Uterus (tissue), 4 donors: ENCODE results near the gene RIT2. TPM values are rescaled to one million over a fixed set of nuclear protein-coding genes. Genes with fewer than 3 reads are reported as not detected.

ENCODE experiments used
- DNase-seq, 2 donors: peaks; one replicate each; pipeline ENCODE4 v3.0.0-alpha.2; 2019 to 2020
- H3K27ac ChIP-seq, 2 donors: fragments of 200-600 bp; sonication (generic); 1 replicate in 1 of 2; 2 replicates in 1 of 2; pipeline ENCODE4 v1.5.1; 2016 to 2018
- H3K27me3 ChIP-seq, 2 donors: fragments of 200-600 bp; sonication (generic); one replicate each; pipeline ENCODE4 v1.5.1; 2018 to 2019; ENCODE audit warnings: control low read depth in 1 of 2
- H3K36me3 ChIP-seq, 2 donors: fragments of 200-600 bp; sonication (generic); one replicate each; pipeline ENCODE4 v1.5.1; 2019; ENCODE audit warnings: control low read depth in 1 of 2
- H3K4me1 ChIP-seq, 2 donors: fragments of 200-600 bp; sonication (generic); one replicate each; pipeline ENCODE4 v1.5.1; 2018 to 2019; ENCODE audit warnings: control low read depth in 1 of 2
- H3K4me3 ChIP-seq, 2 donors: fragments of 200-600 bp; sonication (generic); 1 replicate in 1 of 2; 2 replicates in 1 of 2; pipeline ENCODE4 v1.5.1; 2018 to 2019; ENCODE audit warnings: mild to moderate bottlenecking in 1 of 2
- H3K9me3 ChIP-seq, 2 donors: fragments of 200-600 bp; sonication (generic); one replicate each; pipeline ENCODE4 v1.5.1; 2019; ENCODE audit warnings: control low read depth in 1 of 2
- POLR2A ChIP-seq, 2 donors: fragments of 450-650 bp; IDR thresholded peaks; one replicate each; pipeline ENCODE4 v1.6.1; 2016; ENCODE audit warnings: antibody characterized with exemption in 2 of 2, mild to moderate bottlenecking in 1 of 2, moderate library complexity in 1 of 2
- intact Hi-C: fragments of 100-400 bp; cut with DNase I; formaldehyde crosslinking; loops from one replicate; pipeline ENCODE4 v1.15.1; 2023; ENCODE audit warnings: low total_unique reads
- total RNA-seq, 4 donors: library from RNA; depleted of rRNA in 3 of 4; stranded (reverse); fragments of >200 nt in 3 of 4; gene quantifications; one replicate each; pipeline versions ENCODE4 v1.1.0 to v1.2.4, GENCODE V29; 2014 to 2023
- TF ChIP-seq, protein P1 (sequence below), 4 experiments: fragments of 200-600 bp in 2 of 4; fragments of 450-650 bp in 2 of 4; sonication (generic) in 2 of 4; IDR thresholded peaks; one replicate each; pipeline ENCODE4 v1.5.1; 2016 to 2019; ENCODE audit warnings: antibody characterized with exemption in 4 of 4, mild to moderate bottlenecking in 2 of 4, moderate library complexity in 1 of 4
- donor health status: DM: yes; HTN: yes; CAD: no.

RIT2 gene
- total RNA-seq, 4 donors from 2014 or later: not detected

- H3K27ac ChIP-seq: no peak overlapping the region
- TF ChIP-seq, protein P1, sequence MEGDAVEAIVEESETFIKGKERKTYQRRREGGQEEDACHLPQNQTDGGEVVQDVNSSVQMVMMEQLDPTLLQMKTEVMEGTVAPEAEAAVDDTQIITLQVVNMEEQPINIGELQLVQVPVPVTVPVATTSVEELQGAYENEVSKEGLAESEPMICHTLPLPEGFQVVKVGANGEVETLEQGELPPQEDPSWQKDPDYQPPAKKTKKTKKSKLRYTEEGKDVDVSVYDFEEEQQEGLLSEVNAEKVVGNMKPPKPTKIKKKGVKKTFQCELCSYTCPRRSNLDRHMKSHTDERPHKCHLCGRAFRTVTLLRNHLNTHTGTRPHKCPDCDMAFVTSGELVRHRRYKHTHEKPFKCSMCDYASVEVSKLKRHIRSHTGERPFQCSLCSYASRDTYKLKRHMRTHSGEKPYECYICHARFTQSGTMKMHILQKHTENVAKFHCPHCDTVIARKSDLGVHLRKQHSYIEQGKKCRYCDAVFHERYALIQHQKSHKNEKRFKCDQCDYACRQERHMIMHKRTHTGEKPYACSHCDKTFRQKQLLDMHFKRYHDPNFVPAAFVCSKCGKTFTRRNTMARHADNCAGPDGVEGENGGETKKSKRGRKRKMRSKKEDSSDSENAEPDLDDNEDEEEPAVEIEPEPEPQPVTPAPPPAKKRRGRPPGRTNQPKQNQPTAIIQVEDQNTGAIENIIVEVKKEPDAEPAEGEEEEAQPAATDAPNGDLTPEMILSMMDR (IDR thresholded peaks at IDR 0.05): no peak
- TF ChIP-seq POLR2A (IDR thresholded peaks at IDR 0.05): no peak
- H3K4me3 ChIP-seq: no peak overlapping the region
- intact Hi-C loops: no loop called here
- no peaks in the 10 kb centered on the region for H3K4me1 ChIP-seq
- no peaks in the 10 kb centered on the region for H3K36me3 ChIP-seq
- H3K27me3 ChIP-seq: no peaks in the 10 kb centered on the region
- no peak for DNase-seq
- no peaks in the 10 kb centered on the region for H3K9me3 ChIP-seq
Measured at GRCh38 chr18:42931491-42931890, 184.0 kb downstream of the RIT2 start.

DNA sequence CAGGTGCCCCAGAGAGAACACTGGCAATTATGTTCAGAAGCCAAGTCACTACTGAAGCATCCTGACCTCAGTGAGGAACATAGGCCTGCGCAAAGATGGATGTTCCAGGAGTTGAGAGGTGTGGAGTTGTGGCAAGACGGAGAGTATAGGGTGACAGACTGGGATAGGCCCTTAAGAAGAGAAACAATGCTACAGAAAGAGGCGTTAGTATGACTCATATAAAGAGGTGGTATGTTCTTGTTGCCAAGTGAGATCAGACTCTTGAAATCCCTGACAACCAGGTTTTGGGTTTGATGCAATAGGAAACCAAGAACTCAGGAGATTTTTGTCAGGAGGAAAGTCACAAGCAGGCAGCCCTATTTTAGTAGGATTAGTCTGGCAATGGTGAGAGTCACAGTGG lies 185.6 kb downstream of the RIT2 start:
- intact Hi-C loops: no loop called here
- Histone ChIP-seq H3K9me3 (no peaks in the 10 kb centered on the region), H3K27me3 (no peaks in the 10 kb centered on the region), H3K36me3 (no peaks in the 10 kb centered on the region), H3K4me1 (no peaks in the 10 kb centered on the region), H3K4me3 (no peak overlapping the region), H3K27ac (no peak overlapping the region)
- TF ChIP-seq POLR2A (IDR thresholded peaks at IDR 0.05): no peak
- TF ChIP-seq, protein P1 (IDR thresholded peaks at IDR 0.05): no peak
- no peak for DNase-seq

GRCh38 chr18:42929181-42929580 lies 186.3 kb downstream of the RIT2 start:
- intact Hi-C loops: no loop called here
- H3K9me3 ChIP-seq: no peaks in the 10 kb centered on the region
- H3K4me3 ChIP-seq: no peak overlapping the region
- no peaks in the 10 kb centered on the region for H3K27me3 ChIP-seq
- no peak overlapping the region for H3K27ac ChIP-seq
- TF ChIP-seq, protein P1 (IDR thresholded peaks at IDR 0.05): no peak
- no peak for TF ChIP-seq POLR2A (IDR thresholded peaks at IDR 0.05)
- no peaks in the 10 kb centered on the region for H3K36me3 ChIP-seq
- no peak for DNase-seq
- no peaks in the 10 kb centered on the region for H3K4me1 ChIP-seq

DNA sequence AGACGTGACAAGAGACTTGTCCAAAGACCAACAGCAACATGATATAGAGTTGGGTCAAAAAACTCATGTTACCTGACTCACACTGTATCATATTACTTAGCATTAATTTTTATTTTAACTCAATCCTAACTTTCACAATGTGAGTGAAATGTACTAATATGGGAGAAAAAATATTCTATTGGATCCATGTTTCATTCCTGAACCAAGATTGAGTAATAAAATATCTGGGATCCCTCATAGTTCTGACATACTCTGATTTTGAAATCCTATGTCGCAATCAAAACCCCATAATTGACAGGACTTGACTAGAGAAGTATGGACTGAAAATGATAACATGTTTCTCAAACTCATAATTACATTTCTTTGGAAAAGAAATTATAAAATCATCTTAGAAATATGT lies 190.4 kb downstream of the RIT2 start:
- no peaks in the 10 kb centered on the region for H3K27me3 ChIP-seq
- no peaks in the 10 kb centered on the region for H3K9me3 ChIP-seq
- DNase-seq: no peak
- H3K4me1 ChIP-seq: no peaks in the 10 kb centered on the region
- H3K27ac ChIP-seq: no peak overlapping the region
- intact Hi-C loops: no loop called here
- H3K36me3 ChIP-seq: no peaks in the 10 kb centered on the region
- no peak overlapping the region for H3K4me3 ChIP-seq
- TF ChIP-seq POLR2A (IDR thresholded peaks at IDR 0.05): no peak

DNA sequence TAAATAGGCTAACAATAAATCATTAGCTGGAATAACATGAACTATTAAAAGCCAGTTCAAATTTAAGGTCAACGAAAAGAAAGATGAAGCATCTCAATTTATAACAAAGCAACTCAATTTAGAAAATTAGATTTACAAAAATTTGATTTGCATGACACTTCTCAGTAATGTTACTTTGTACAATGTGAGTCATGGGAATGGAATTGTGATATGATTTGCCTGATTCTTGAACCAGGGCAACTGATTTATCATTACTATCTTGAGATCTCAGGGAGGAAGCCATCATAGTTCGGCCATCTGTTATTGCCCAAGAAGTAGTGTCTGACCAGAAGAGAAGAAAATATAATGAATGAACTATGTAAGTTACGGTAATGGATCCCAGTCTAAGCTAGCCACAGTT lies 193.1 kb downstream of the RIT2 start:
- Histone ChIP-seq H3K36me3 (no peaks in the 10 kb centered on the region), H3K4me1 (no peaks in the 10 kb centered on the region), H3K27me3 (no peaks in the 10 kb centered on the region), H3K9me3 (no peaks in the 10 kb centered on the region), H3K4me3 (no peak overlapping the region), H3K27ac (no peak overlapping the region)
- intact Hi-C loops: no loop called here
- TF ChIP-seq POLR2A (IDR thresholded peaks at IDR 0.05): no peak
- TF ChIP-seq, protein P1 (IDR thresholded peaks at IDR 0.05): no peak
- no peak for DNase-seq

DNA sequence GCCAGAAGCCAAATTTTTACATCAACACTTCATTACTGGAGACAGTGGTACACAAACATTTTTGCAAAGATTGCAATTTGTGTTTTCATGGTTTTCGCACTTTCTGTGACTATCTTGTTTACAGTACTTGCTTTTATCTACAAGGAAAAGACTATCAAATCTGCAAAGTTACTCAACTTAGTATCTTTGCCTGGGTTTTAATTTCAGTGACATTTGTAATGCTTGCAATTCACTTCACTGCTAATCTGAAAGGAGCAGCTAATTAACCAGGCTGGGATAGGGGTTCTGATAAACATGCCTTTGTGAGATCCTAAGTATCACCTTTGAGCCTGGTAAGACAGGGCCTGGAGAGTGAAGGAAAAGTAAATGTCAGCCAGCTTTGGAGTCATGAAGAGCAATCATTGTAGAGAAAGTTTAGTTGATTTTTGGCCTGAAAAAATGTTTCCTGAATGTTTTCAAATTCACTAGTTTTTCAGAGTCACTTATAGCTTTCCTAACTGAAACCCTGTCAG lies 194.2 kb downstream of the RIT2 start:
- H3K27me3 ChIP-seq: no peaks in the 10 kb centered on the region
- TF ChIP-seq, protein P1 (IDR thresholded peaks at IDR 0.05): no peak
- no peak for TF ChIP-seq POLR2A (IDR thresholded peaks at IDR 0.05)
- H3K36me3 ChIP-seq: no peaks in the 10 kb centered on the region
- no peaks in the 10 kb centered on the region for H3K4me1 ChIP-seq
- DNase-seq: no peak
- intact Hi-C loops: no loop called here
- H3K9me3 ChIP-seq: no peaks in the 10 kb centered on the region
- no peak overlapping the region for H3K4me3 ChIP-seq
- no peak overlapping the region for H3K27ac ChIP-seq
